Omental fat pad (tissue), 4 donors: Measurements from ENCODE around the gene ZMIZ1. TPM values are rescaled to one million over a fixed set of nuclear protein-coding genes. Genes with fewer than 3 reads are reported as not detected.

Experiments used
- ATAC-seq: fragments of 150-250 bp; one replicate; pipeline ENCODE4 v1.9.1; 2016; ENCODE audit warnings: mild to moderate bottlenecking, moderate library complexity; ENCODE audit not compliant: low FRiP score
- DNase-seq: peaks from one replicate; pipeline ENCODE4 v3.0.0-alpha.2; 2019; ENCODE audit warnings: low spot score
- CTCF ChIP-seq, 3 donors: fragments of 450-650 bp; IDR thresholded peaks; one replicate each; pipeline ENCODE4 v1.5.1; 2016 to 2017; ENCODE audit warnings: antibody characterized with exemption in 3 of 3, mild to moderate bottlenecking in 3 of 3, moderate library complexity in 2 of 3
- total RNA-seq, 4 donors: library from RNA; depleted of rRNA; stranded (reverse); fragments of >200 nt; gene quantifications; one replicate each; pipeline ENCODE4 v1.1.0, GENCODE V29; 2016

ZMIZ1 gene
- total RNA-seq, 4 donors from 2014 or later, result 24.2 to 64.8 (median 43.1) TPM

DNA sequence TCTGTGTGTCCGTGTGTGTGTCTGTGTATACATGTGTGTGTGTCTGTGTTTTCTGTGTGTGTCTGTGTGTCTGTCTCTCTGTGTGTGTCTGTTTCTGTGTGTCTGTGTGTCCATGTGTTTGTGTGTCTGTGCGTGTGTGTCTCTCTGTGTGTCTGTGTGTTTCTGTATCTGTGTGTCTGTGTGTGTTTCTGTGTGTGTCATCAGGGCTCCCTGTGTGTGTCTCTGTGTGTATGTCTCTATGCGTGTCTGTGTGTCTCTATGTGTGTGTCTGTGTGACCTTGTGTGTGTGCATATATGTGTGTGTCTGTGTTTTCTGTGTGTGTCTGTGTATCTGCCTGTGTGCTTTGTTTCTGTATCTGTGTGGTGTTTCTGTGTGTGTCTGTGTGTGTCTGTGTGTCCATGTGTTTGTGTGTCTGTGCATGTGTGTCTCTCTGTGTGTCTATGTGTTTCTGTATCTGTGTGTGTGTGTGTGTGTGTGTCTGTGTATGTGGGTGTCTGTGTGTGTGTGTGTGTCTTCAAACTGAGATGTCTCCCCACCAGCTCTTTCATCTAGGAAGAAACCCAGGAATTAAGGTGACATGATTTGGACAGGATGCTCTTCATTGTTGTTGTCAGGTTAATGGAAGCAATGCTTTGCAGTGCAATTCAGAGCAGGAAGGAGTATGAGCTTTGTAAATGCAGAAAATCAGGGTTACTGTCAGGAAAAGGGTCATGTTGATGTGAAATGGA, 257.8 kb downstream of the ZMIZ1 start:
- ATAC-seq (no peak), DNase-seq (no peak)
- no peak for TF ChIP-seq CTCF (IDR thresholded peaks at IDR 0.05)

- no peak for ATAC-seq
- TF ChIP-seq CTCF (IDR thresholded peaks at IDR 0.05), result no peak
- no peak for DNase-seq
Observed at GRCh38 chr10:79327090-79327457, 258.3 kb downstream of the ZMIZ1 start.

DNA sequence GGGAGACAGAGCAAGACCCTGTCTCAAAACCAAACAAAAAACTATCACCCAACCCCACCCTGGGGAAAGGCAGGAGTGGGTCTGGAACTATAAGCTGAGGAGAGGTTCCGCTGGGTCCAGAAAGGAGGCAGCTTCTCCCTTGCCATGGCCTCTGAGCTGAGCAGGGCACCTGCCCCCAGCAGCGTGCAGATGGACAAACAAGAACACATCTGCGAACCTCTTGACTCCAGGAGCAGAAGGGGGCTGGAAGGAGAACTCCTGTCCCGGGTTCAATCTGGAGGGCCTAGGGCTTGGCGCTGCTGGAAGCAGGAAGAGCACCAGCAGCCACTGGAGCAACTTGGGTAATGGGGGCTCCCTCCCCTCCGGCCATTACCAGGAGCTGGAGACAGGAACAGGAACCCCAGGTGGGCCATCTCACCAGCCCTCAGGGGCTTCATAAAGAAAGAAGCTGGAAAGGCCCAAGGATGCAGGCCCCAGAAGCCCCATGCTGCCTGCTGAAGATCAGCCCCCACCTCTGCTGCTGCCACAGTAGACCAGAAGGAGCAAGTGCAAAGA, 259.5 kb downstream of the ZMIZ1 start:
- DNase-seq (no peak), ATAC-seq (no peak)
- no peak for TF ChIP-seq CTCF (IDR thresholded peaks at IDR 0.05)

GRCh38 chr10:79328737-79329504, 260.2 kb downstream of the ZMIZ1 start:
- TF ChIP-seq CTCF (IDR thresholded peaks at IDR 0.05), result no peak
- ATAC-seq (no peak), DNase-seq (no peak)

DNA sequence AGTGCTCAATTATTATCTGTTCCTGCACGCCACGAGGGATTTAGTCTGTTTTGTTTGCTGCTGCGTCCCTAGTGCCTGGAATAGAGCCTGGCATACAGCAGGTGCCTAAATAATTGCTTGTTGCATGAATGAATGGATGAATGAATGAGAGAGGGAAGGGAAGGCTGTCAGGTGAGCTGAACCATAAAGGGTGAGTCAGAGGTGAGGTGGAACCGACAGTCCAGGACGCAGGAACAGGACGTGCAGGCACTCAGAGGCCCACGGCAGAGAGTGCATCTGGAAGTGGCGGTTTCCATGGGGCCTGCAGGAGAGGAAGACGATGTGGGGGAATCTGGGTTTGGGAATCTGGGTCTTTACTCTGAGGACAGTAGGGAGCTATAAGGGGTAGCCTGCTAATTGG, 260.8 kb downstream of the ZMIZ1 start:
- no peak for ATAC-seq
- no peak for DNase-seq
- TF ChIP-seq CTCF (IDR thresholded peaks at IDR 0.05), result no peak

GRCh38 chr10:79331226-79331625, 262.5 kb downstream of the ZMIZ1 start:
- no peak for TF ChIP-seq CTCF (IDR thresholded peaks at IDR 0.05)
- DNase-seq, result no peak

More at GRCh38 chr10:79331226-79331625, 262.5 kb downstream of the ZMIZ1 start:
- ATAC-seq, result peak; percentile 25
